ENCODE measurements around the gene RAPGEF6. TPM values are rescaled to one million over a fixed set of nuclear protein-coding genes. Genes with fewer than 3 reads are reported as not detected.
A peak's percentile ranks its signal among the peaks of the same experiment; 100 is the strongest.

Gene RAPGEF6
- total RNA-seq, 1 donor: 15.6 TPM

DNA sequence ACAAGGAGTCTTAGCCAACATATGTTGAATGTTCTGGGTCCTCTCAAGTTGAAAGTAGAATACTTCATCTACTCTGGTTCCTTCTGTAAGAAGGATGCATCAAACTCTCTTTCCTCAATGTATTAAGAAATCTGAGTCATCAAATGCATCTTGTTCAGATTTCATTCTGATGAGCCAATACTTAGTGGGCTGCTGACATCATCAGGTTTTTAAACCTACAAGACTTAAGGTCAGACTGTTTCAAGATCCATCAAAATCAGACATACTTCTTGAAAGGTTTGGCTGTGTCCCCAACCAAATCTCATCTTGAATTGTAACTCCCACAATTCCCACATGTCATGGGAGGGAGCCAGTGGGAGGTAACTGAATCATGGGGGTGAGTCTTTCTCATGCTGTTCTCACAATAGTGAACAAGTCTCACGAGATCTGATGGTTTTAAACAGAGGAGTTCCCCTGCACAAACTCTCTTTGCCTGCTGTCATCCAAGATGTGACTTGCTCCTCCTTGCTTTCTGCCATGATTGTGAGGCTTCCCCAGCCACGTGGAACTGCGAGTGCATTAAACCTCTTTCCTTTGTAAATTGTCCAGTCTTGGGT lies 168.8 kb downstream of the RAPGEF6 start:
- H3K27ac ChIP-seq (ENCODE audit: low read depth, low read length): peak overlapping the region; percentile 56
- H3K4me1 ChIP-seq (ENCODE audit: insufficient read depth, low read length): peaks cover 8% of the 10 kb centered on the region
- H3K27me3 ChIP-seq (ENCODE audit: insufficient read depth, low read length): no peaks in the 10 kb centered on the region
- no peaks in the 10 kb centered on the region for H4K20me1 ChIP-seq (ENCODE audit: insufficient read depth, low read length)
- no peaks in the 10 kb centered on the region for H3K9me3 ChIP-seq (ENCODE audit: low read depth, low read length)
- no peak overlapping the region for H2AFZ ChIP-seq (ENCODE audit: low read length)
- no peak for TF ChIP-seq CTCF (IDR thresholded peaks at IDR 0.05; ENCODE audit: extremely low read depth, low read depth, low read length)
- H3K79me2 ChIP-seq (ENCODE audit: insufficient read depth, low read length): no peaks in the 10 kb centered on the region
- H3K36me3 ChIP-seq (ENCODE audit: insufficient read depth, low read length): no peaks in the 10 kb centered on the region
- no peak overlapping the region for H3K4me2 ChIP-seq (ENCODE audit: insufficient read depth, low read length)
- H3K4me3 ChIP-seq (ENCODE audit: insufficient read depth, low read length): no peak overlapping the region
- DNase-seq (ENCODE audit: insufficient read length, low spot score, missing footprints): peak; percentile 78

- no peaks in the 10 kb centered on the region for H3K79me2 ChIP-seq (ENCODE audit: insufficient read depth, low read length)
- no peak for DNase-seq (ENCODE audit: insufficient read length, low spot score, missing footprints)
- no peak overlapping the region for H3K27ac ChIP-seq (ENCODE audit: low read depth, low read length)
- no peak for TF ChIP-seq CTCF (IDR thresholded peaks at IDR 0.05; ENCODE audit: extremely low read depth, low read depth, low read length)
- H3K4me1 ChIP-seq (ENCODE audit: insufficient read depth, low read length): peaks cover 8% of the 10 kb centered on the region
- H3K4me2 ChIP-seq (ENCODE audit: insufficient read depth, low read length): no peak overlapping the region
- H3K36me3 ChIP-seq (ENCODE audit: insufficient read depth, low read length): peaks cover 2% of the 10 kb centered on the region
- no peaks in the 10 kb centered on the region for H3K27me3 ChIP-seq (ENCODE audit: insufficient read depth, low read length)
- no peaks in the 10 kb centered on the region for H3K9me3 ChIP-seq (ENCODE audit: low read depth, low read length)
- H4K20me1 ChIP-seq (ENCODE audit: insufficient read depth, low read length): no peaks in the 10 kb centered on the region
- H3K4me3 ChIP-seq (ENCODE audit: insufficient read depth, low read length): no peak overlapping the region
- H2AFZ ChIP-seq (ENCODE audit: low read length): no peak overlapping the region
Observed at GRCh38 chr5:131463656-131464055, 171.4 kb downstream of the RAPGEF6 start.

GRCh38 chr5:131462454-131462853 lies 172.6 kb downstream of the RAPGEF6 start:
- no peaks in the 10 kb centered on the region for H3K9me3 ChIP-seq (ENCODE audit: low read depth, low read length)
- peaks cover 8% of the 10 kb centered on the region for H3K4me1 ChIP-seq (ENCODE audit: insufficient read depth, low read length)
- H3K79me2 ChIP-seq (ENCODE audit: insufficient read depth, low read length): no peaks in the 10 kb centered on the region
- H3K27ac ChIP-seq (ENCODE audit: low read depth, low read length): no peak overlapping the region
- no peak for DNase-seq (ENCODE audit: insufficient read length, low spot score, missing footprints)
- H3K27me3 ChIP-seq (ENCODE audit: insufficient read depth, low read length): no peaks in the 10 kb centered on the region
- no peak for TF ChIP-seq CTCF (IDR thresholded peaks at IDR 0.05; ENCODE audit: extremely low read depth, low read depth, low read length)
- H3K4me2 ChIP-seq (ENCODE audit: insufficient read depth, low read length): no peak overlapping the region
- no peak overlapping the region for H2AFZ ChIP-seq (ENCODE audit: low read length)
- H3K36me3 ChIP-seq (ENCODE audit: insufficient read depth, low read length): peaks cover 3% of the 10 kb centered on the region
- H4K20me1 ChIP-seq (ENCODE audit: insufficient read depth, low read length): no peaks in the 10 kb centered on the region
- no peak overlapping the region for H3K4me3 ChIP-seq (ENCODE audit: insufficient read depth, low read length)

GRCh38 chr5:131461742-131462141 lies 173.3 kb downstream of the RAPGEF6 start:
- no peaks in the 10 kb centered on the region for H3K27me3 ChIP-seq (ENCODE audit: insufficient read depth, low read length)
- no peaks in the 10 kb centered on the region for H3K79me2 ChIP-seq (ENCODE audit: insufficient read depth, low read length)
- no peak for DNase-seq (ENCODE audit: insufficient read length, low spot score, missing footprints)
- H3K9me3 ChIP-seq (ENCODE audit: low read depth, low read length): no peaks in the 10 kb centered on the region
- peaks cover 3% of the 10 kb centered on the region for H3K36me3 ChIP-seq (ENCODE audit: insufficient read depth, low read length)
- H3K4me2 ChIP-seq (ENCODE audit: insufficient read depth, low read length): no peak overlapping the region
- no peak overlapping the region for H3K4me3 ChIP-seq (ENCODE audit: insufficient read depth, low read length)
- H4K20me1 ChIP-seq (ENCODE audit: insufficient read depth, low read length): no peaks in the 10 kb centered on the region
- TF ChIP-seq CTCF (IDR thresholded peaks at IDR 0.05; ENCODE audit: extremely low read depth, low read depth, low read length): no peak
- H2AFZ ChIP-seq (ENCODE audit: low read length): no peak overlapping the region
- H3K4me1 ChIP-seq (ENCODE audit: insufficient read depth, low read length): peaks cover 8% of the 10 kb centered on the region
- no peak overlapping the region for H3K27ac ChIP-seq (ENCODE audit: low read depth, low read length)

Data from osteoblast (primary cell).